ENCODE data around the gene WDR90.

DNA sequence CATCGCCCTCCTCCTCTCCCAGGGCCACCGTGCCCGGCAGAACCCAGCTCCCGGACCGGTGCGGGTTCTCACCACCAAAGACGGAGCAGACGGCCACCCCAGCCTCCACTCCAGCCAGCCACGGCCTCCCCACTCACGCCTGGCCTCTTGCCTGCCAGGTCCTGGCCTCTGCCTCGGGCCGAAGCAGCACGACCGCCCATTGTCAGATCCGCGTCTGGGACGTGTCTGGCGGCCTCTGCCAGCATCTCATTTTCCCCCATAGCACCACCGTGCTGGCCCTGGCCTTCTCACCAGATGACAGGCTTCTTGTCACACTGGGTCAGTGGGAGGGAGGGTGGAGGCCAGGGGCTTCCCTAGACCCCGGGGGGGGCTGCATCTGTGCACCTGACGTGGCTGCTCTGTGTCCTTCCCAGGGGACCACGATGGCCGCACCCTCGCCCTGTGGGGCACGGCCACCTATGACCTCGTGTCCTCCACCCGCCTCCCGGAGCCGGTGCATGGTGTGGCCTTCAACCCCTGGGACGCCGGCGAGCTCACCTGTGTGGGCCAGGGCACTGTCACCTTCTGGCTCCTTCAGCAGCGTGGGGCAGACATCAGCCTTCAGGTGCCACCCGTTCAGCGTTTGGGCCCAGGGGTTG, 12.1 kb downstream of the WDR90 start:
- TF ChIP-seq CTCF (conservative IDR thresholded peaks at IDR 0.05; ENCODE audit: low read depth, low read length) (0 out of 2 replicates have a peak, but pooled peaks have one; percentile 9), EZH2 (IDR thresholded peaks at IDR 0.05; ENCODE audit: borderline replicate concordance, low read depth, low read length, poor library complexity, severe bottlenecking) (no peak)
